ENCODE results near the gene NFATC2IP. TPM values are rescaled to one million over a fixed set of nuclear protein-coding genes. Genes with fewer than 3 reads are reported as not detected.

The NFATC2IP gene
- total and polyA plus RNA-seq, 2 of the 13 experiments (the other 11 are each of a cell fraction or from before 2014, with no cell fraction given) = 32.1 to 48.5 TPM

- TF ChIP-seq ZBTB33 (CRISPR knock-in tag; IDR thresholded peaks at IDR 0.05) (no peak), ZNF263 (CRISPR knock-in tag; IDR thresholded peaks at IDR 0.05) (0 out of 2 replicates have a peak, but pooled peaks have one; percentile 33), CENPT (CRISPR knock-in tag; IDR thresholded peaks at IDR 0.05; ENCODE audit: low read depth) (no peak), ZNF580 (CRISPR knock-in tag; IDR thresholded peaks at IDR 0.05; ENCODE audit: borderline replicate concordance, low read depth) (0 out of 2 replicates have a peak, but pooled peaks have one; percentile 13), ZFP62 (CRISPR knock-in tag; IDR thresholded peaks at IDR 0.05) (no peak), ATF7-NPFF (CRISPR knock-in tag; IDR thresholded peaks at IDR 0.05; ENCODE audit: low read depth) (no peak), ZFYVE20 (CRISPR knock-in tag; IDR thresholded peaks at IDR 0.05; ENCODE audit: borderline replicate concordance, low read depth) (no peak), POLR2AphosphoS5 (IDR thresholded peaks at IDR 0.05; ENCODE audit: low read depth, low read length) (peak; percentile 52), HNF1B (CRISPR knock-in tag; IDR thresholded peaks at IDR 0.05) (no peak; the same call in 1 of the 2 replicates), SKIL (CRISPR knock-in tag; IDR thresholded peaks at IDR 0.05; ENCODE audit: borderline replicate concordance) (peak; percentile 62), PPARG (CRISPR knock-in tag; conservative IDR thresholded peaks at IDR 0.05) (peak; percentile 46), SPEN (CRISPR knock-in tag; IDR thresholded peaks at IDR 0.05; ENCODE audit: low read depth) (no peak; the same call in 1 of the 2 replicates), KLF15 (CRISPR knock-in tag; IDR thresholded peaks at IDR 0.05; ENCODE audit: borderline replicate concordance) (no peak), ZNF589 (CRISPR knock-in tag; conservative IDR thresholded peaks at IDR 0.05) (no peak), ZNF34 (CRISPR knock-in tag; IDR thresholded peaks at IDR 0.05; ENCODE audit: borderline replicate concordance) (no peak), KDM3A (CRISPR knock-in tag; IDR thresholded peaks at IDR 0.05; ENCODE audit: low read depth) (no peak), MIXL1 (CRISPR knock-in tag; IDR thresholded peaks at IDR 0.05) (no peak), ZNF543 (CRISPR knock-in tag; IDR thresholded peaks at IDR 0.05) (no peak), GATAD2A (CRISPR knock-in tag; IDR thresholded peaks at IDR 0.05) (peak; percentile 59; the same call in 1 of the 2 replicates), HOMEZ (CRISPR knock-in tag; IDR thresholded peaks at IDR 0.05; ENCODE audit: low read depth) (no peak; the same call in 1 of the 2 replicates), MIER2 (CRISPR knock-in tag; IDR thresholded peaks at IDR 0.05) (no peak)
Observed at GRCh38 chr16:28923652-28924398, 26.9 kb upstream of the NFATC2IP start (continued).

All from HepG2 (cell line).